HL-60/S4 treated with retinoic acid at 250 ng/mL for 4 days and 3 days (cell line): ENCODE data around the gene MKLN1.
"Not testable (repeated sequence)": the region's sequence is repeated elsewhere in the genome, so short reads cannot be mapped to it uniquely, and the experiment has no call there.

Experiments used
- in situ Hi-C: fragments of 300-500 bp; cut with MboI; formaldehyde crosslinking; loops from 2 replicates; pipeline ENCODE4 v1.7.0; 2022; ENCODE audit warnings: low sequenced_read_pairs

The MKLN1 gene

GRCh38 chr7:131513245-131514061 lies 185.8 kb downstream of the MKLN1 start:
- in situ Hi-C loops = no loop called here

GRCh38 chr7:131515471-131515870 lies 187.8 kb downstream of the MKLN1 start:
- in situ Hi-C loops = not testable (repeated sequence)

GRCh38 chr7:131517218-131517923 lies 189.7 kb downstream of the MKLN1 start:
- in situ Hi-C loops = no loop called here

- in situ Hi-C loops = no loop called here
Measured at GRCh38 chr7:131518626-131519025, 190.9 kb downstream of the MKLN1 start.

- in situ Hi-C loops = no loop called here
Measured at GRCh38 chr7:131521651-131522163, 194.0 kb downstream of the MKLN1 start.

GRCh38 chr7:131522325-131522930 lies 194.8 kb downstream of the MKLN1 start:
- in situ Hi-C loops = no loop called here

GRCh38 chr7:131524115-131524514 lies 196.4 kb downstream of the MKLN1 start:
- in situ Hi-C loops = no loop called here

GRCh38 chr7:131524703-131525102 lies 197.0 kb downstream of the MKLN1 start:
- in situ Hi-C loops = no loop called here

- in situ Hi-C loops = no loop called here
Measured at GRCh38 chr7:131525820-131526219, 198.1 kb downstream of the MKLN1 start.

- in situ Hi-C loops = no loop called here
Measured at GRCh38 chr7:131527456-131527855, 199.8 kb downstream of the MKLN1 start.

GRCh38 chr7:131529179-131529578 lies 201.5 kb downstream of the MKLN1 start:
- in situ Hi-C loops = no loop called here

- in situ Hi-C loops = no loop called here
Measured at GRCh38 chr7:131529617-131530016, 201.9 kb downstream of the MKLN1 start.

GRCh38 chr7:131530137-131530536 lies 202.5 kb downstream of the MKLN1 start:
- in situ Hi-C loops = no loop called here

- in situ Hi-C loops = no loop called here
Measured at GRCh38 chr7:131532570-131533091, 205.0 kb downstream of the MKLN1 start.

GRCh38 chr7:131533151-131533559 lies 205.5 kb downstream of the MKLN1 start:
- in situ Hi-C loops = no loop called here

- in situ Hi-C loops = no loop called here
Measured at GRCh38 chr7:131533566-131534561, 206.2 kb downstream of the MKLN1 start.

GRCh38 chr7:131536361-131536849 lies 208.7 kb downstream of the MKLN1 start:
- in situ Hi-C loops = no loop called here

GRCh38 chr7:131537571-131537978 lies 209.9 kb downstream of the MKLN1 start:
- in situ Hi-C loops = no loop called here

GRCh38 chr7:131538071-131538812 lies 210.6 kb downstream of the MKLN1 start:
- in situ Hi-C loops = no loop called here
